Fibroblast of skin of back (primary cell): ENCODE data around the gene TNFAIP8.
A peak's percentile ranks its signal among the peaks of the same experiment; 100 is the strongest.

Experiments used
- DNase-seq: peaks from one replicate; pipeline ENCODE4 v3.0.0-alpha.2; 2013

TNFAIP8 gene

DNA sequence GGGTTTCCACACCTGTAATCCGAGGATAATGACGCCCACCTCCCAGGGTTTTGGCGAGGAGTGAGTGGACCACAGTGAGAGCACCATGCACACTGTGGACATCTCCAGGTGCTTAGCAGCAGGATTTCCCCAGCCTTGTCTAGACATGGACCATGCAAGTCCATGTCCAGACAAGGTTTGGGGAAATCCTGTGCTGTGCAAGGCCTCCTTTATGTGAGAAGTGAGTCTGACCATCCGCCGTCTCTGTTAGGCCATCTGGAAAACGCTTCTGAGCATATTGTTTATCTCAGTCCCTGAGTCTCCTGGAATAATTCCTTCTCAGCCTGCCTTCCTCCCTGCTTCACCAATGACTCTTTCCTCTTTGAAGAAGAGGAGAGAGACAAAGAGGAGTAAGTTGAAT, 26.2 kb upstream of the TNFAIP8 start:
- DNase-seq, result no peak

DNA sequence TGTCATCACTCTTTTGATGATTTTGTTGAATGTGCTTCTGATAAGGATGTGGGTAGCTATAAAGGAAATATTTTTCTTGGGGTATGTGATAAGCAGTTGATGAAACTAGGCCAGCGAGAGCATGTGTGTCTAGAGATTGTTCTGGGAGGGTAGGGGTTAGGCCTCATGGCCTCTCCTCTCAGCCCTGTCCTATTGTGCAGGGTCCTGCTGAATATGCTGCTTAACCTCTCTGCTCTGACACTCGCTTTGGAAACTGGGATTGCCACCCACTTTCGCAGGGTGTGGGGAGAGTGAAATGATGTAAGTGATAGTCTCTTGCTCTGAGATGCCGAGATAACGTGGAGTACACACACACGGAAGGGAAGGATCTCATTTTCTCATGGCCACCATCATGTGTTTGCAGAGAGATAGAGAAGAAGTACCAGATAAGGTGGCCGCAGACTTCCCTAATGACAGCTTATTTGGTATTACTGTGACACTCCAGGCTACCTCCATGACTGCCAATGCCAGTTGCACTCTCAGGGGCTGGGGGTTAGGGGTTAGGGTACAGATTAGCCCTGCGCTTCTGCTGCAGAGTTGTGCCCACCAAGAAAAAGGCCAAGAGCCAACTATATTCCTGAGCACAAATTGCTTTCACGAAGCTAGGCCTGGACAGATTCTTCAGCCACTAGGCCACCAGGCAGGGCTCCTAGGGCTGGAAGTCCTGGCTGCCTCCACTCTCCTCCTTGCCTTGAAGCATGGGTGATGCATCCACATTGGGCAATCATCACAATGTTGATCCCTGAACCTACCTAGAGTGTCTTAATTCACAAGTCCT, 25.2 kb upstream of the TNFAIP8 start:
- no peak for DNase-seq

DNA sequence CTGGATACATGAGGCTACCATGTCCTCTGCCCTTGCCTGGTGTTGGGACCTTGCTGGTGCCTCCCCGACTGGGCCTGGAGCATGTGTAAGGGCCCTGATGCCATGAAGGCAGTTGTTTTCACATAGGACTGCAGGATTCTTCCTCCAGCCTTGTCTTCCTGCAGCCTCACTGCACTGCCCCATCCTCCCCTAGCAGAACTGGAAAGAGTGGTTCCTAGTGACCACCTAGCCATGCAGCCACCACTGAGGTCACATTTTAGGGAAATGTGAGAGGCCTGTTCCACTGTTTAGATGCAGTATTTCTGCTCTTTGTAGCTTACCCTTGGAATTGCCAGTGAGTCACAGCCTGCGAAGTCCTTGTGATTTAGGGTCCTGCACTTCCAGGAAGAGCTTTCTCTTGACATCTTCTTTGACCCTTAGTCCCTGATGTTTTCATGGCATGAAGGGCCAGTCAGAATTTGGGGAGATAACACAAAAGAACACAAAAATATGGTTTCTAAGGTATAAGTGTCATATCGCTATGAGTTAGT, 24.2 kb upstream of the TNFAIP8 start:
- no peak for DNase-seq

DNA sequence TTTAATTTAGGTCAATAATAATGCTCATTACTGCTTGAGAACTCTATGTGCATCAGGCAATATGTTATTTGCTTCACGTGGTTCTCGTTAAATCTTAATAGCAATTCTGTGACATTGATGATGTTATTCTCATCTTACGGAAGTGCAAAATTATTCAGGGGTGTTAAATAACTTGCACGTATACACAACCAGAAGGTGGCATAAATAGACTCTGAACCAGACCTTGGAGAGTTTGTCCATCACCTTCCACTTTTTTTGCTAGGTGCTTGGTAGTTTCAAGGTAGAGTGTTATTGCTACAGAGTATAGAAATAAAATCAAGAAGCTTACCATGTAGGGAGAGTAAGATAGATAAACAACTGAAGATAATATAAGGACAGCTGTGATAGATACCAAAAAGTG, 23.6 kb upstream of the TNFAIP8 start:
- DNase-seq, result no peak

DNA sequence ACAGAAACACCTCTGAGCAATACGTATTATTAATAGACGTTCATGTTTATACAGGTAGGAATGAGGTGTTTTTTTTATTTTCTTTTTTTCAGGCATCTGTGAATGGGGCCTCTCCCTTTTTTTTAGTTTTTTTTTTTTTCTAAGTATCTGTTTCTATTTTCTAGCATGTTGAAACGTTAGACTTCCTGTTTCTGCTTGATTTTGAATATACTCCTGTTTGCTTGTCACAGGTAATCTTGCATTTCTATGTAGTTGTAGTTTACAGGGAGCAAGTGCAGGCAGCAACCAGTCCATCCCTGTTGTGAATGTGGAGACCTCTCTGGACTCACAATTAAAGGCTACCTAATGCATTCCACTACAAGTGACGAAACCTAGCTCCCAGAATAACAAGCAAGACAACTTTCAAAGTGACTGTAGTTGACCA, 22.8 kb upstream of the TNFAIP8 start:
- DNase-seq, result no peak

DNA sequence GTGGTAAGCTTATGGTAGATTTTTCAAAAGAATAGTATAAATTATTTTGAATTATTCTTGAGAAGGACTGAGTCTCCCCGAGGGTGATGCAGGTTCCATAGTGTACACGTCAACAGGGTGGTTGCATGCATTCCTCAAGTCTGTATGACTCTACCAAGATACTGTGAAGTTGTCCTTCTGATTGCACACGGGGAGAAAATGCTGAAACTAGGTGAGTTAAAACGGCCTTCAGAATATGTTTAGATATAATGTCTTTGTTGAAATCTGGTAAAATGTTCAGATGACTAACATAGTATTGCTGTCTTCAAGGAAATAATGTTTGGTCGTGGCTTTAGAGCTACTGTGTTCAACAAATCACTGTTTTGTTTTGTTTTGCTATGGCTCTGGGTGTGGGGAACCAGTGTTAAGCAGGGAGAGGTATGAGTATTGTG, 22.4 kb upstream of the TNFAIP8 start:
- no peak for DNase-seq

- DNase-seq, result no peak
These were observed 20.6 kb upstream of the TNFAIP8 start for GRCh38 chr5:119335261-119335677.

DNA sequence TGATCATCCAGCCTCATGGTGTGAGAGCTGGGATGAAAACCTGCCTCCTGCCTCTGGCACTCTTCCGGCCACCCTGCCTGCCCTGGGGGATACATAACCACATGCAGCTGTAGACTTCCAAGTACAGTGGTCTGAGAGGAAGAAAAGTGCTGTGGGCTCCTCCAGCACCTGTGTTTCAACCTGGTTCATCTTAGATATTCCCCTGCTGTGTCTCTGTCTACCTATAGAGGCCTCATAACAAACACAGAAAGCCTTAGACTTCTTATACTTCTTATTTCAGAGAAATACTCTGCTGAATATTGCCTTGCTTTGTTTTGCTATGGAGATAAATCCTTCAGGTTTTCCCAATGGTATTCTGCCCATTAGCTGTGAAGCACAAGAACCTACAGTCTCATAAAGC, 19.6 kb upstream of the TNFAIP8 start:
- no peak for DNase-seq

- DNase-seq, result peak; percentile 6
These were observed 18.8 kb upstream of the TNFAIP8 start for GRCh38 chr5:119336845-119337580.

- no peak for DNase-seq
These were observed 17.4 kb upstream of the TNFAIP8 start for GRCh38 chr5:119338326-119338946.

DNA sequence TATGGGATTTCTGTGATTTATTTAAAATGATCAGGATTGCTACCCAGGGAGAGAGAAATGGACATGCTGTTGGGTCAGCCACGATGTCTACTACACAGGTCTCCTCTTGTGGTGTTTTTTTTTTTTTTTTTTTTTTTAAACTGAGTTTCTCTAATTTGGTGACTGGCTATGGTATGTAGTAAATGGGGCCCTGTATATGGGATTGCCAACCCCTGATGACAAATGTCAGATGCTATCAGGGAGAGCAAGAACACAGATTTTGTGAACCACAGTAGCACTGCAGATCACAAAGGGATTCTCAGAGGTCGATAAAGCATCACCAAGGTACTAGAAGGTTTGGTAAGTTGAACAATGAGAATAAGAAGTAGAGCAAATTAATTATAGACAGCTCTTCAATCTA, 16.5 kb upstream of the TNFAIP8 start:
- no peak for DNase-seq

DNA sequence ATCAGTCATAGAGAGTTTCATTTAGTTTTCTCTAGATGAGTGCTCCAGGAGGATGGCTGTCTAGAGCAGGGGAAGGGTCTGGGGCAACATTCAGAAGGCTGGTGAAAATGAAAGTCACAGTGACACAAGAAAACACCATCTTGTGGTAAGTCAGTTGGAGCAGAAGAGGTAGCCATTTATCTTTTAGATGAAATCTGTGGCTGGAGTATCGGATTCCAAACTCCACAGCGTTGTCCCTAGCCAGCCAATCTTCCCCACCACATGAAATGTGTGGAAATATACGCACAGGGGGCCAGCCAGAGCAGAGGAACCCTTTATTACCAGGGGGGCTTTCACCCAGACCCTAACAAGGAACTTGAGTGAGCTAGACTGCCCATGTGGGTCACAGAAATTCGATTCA, 15.9 kb upstream of the TNFAIP8 start:
- DNase-seq, result no peak

DNA sequence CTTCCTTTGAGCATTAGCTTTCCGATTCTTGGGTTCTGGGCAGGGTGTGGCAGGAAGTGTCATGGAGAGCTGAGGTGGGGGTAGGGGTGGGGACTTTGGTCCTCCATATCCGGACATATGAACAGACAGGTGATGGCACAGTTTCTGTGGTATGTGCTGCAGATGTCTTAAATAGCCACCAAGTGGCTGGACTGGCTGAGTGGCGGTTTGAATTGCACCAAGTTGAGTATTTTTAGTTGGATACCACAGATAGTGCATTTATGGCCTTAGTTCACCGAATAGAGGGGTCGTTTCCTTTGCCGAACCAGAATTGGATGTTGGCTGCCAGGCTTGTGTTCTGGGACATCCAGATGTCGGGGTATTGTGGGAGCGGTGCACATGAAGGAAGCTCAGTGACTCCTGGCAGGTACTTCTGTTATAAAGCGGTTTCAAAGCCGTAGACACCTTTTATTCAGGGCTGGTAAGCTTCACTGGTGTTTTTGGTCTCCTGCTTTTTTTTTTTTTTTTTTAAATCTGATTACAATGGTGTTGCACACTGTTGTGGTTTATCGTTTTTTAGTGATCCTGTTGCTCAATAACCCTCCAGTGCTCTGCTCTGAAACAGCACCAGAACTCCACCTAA, 15.1 kb upstream of the TNFAIP8 start:
- no peak for DNase-seq

GRCh38 chr5:119341452-119342349, 14.1 kb upstream of the TNFAIP8 start:
- DNase-seq, result no peak

DNA sequence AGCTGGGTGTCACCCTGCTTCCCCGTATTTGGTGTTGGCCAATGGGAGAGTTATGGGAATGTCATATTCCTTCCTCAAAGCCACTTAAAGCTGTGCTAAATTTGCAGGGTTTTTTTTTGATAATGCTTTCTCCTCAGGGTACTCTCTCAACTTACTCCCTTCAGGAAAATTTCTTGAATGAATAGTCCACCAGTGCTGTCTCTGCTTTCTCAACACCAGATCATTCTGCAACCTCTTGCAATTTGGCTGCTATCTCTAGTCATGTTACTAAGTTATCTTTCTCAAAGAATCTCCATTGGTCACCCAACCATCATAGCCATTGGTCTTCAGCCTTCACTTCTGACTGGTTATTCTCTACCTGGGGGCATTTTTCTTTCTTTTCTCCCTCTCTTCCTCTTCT, 13.4 kb upstream of the TNFAIP8 start:
- DNase-seq, result no peak

DNA sequence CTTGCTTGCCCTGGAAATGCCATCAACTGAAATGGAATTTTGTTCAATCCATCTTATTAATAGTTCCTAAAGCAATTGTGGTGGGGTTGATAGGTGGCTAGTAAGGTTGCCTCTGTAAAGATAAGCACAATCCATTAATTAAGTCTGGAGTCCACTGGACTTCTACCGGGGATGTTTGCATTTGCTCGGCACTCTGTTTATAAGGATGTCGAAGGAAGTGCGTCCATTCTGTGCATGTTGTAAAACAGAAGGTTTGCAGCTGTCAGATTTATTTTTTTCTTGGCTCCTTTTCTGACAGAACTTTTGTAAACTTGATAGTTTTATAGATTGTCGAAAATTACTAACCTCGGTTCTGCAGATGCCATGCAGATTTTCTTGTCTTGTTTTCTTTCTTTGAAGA, 12.8 kb upstream of the TNFAIP8 start:
- no peak for DNase-seq

GRCh38 chr5:119343766-119344165, 12.1 kb upstream of the TNFAIP8 start:
- DNase-seq, result peak; percentile 84

- DNase-seq, result no peak
These were observed 11.6 kb upstream of the TNFAIP8 start for GRCh38 chr5:119344231-119344630.

DNA sequence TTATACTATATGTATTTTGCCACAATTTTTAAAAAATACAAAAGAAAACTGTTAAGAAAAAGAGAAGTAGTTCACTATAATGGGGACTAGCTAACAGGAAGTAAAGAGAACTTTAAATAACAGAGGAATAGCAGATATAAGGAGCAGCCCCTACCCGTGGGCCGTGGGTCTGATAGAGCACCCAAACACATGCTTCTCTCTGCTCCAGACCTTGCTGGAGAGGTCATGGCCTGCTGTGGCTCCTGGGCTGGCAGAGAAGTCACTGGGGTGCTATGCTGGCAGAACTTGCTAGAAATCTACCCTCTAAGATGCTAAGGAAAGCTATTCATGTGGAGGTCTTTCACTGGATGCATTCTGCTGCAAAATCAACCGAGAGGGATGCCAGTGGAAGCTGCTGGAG, 10.0 kb upstream of the TNFAIP8 start:
- DNase-seq, result no peak

DNA sequence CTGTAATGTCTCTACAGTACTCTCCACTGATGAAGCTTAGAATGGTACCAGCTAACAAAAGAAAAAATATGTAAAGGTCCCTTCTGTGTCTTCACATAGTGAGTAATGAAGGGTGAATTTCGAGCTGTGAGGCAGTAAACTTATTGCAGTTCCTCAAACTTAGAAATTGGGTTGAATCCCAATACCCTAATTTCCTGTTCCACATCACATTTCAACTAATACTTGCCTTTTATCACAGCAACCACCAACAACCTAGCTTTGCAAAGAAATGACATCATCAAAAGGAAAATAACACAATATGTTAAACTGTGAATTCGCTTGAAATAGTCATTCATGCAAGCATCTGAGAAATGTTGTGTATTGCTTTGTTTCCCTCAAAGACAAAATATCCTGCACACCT, 9.4 kb upstream of the TNFAIP8 start:
- DNase-seq, result no peak

GRCh38 chr5:119347574-119347973, 8.2 kb upstream of the TNFAIP8 start:
- DNase-seq, result no peak

DNA sequence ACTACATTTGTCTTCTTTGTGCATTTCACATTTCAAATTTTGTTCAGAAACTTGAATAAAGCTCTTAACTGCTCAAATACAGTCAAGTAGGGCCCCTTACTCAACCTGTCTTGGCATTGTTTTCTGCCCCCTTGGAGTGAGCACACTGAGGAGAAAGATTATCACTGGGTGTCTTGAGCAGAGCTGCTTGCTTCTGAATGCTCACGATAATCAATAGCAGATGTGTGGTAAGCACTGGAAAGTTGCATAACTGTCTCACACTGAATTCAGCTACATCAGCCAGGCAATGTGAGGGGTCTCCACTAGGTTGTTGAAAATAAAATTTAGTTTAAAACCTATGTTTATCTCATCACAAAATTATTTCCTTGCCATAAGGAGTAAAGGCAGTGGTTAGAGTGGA, 7.8 kb upstream of the TNFAIP8 start:
- DNase-seq, result peak; percentile 52
